ENCODE data around the gene EYA2.

Gene EYA2

GRCh38 chr20:47113362-47114109 is 218.9 kb downstream of the EYA2 start:
- no peak for DNase-seq (ENCODE audit: low read depth)

- no peak for DNase-seq (ENCODE audit: low read depth)
Observed at GRCh38 chr20:47115694-47116093, 221.1 kb downstream of the EYA2 start.

- DNase-seq (ENCODE audit: low read depth), result no peak
Observed at GRCh38 chr20:47117371-47117770, 222.7 kb downstream of the EYA2 start.

- DNase-seq (ENCODE audit: low read depth), result no peak
Observed at GRCh38 chr20:47117773-47118172, 223.1 kb downstream of the EYA2 start.

- DNase-seq (ENCODE audit: low read depth), result no peak
Observed at GRCh38 chr20:47118206-47118605, 223.6 kb downstream of the EYA2 start.

- no peak for DNase-seq (ENCODE audit: low read depth)
Observed at GRCh38 chr20:47118641-47119040, 224.0 kb downstream of the EYA2 start.

- no peak for DNase-seq (ENCODE audit: low read depth)
Observed at GRCh38 chr20:47120346-47120936, 225.8 kb downstream of the EYA2 start.

GRCh38 chr20:47122560-47122959 is 227.9 kb downstream of the EYA2 start:
- no peak for DNase-seq (ENCODE audit: low read depth)

GRCh38 chr20:47124181-47124717 is 229.6 kb downstream of the EYA2 start:
- DNase-seq (ENCODE audit: low read depth), result no peak

- no peak for DNase-seq (ENCODE audit: low read depth)
Observed at GRCh38 chr20:47125508-47125757, 230.8 kb downstream of the EYA2 start.

- DNase-seq (ENCODE audit: low read depth), result no peak
Observed at GRCh38 chr20:47125758-47126591, 231.3 kb downstream of the EYA2 start.

- DNase-seq (ENCODE audit: low read depth), result no peak
Observed at GRCh38 chr20:47126709-47127108, 232.1 kb downstream of the EYA2 start.

- no peak for DNase-seq (ENCODE audit: low read depth)
Observed at GRCh38 chr20:47127546-47127945, 232.9 kb downstream of the EYA2 start.

- no peak for DNase-seq (ENCODE audit: low read depth)
Observed at GRCh38 chr20:47127999-47128398, 233.4 kb downstream of the EYA2 start.

- no peak for DNase-seq (ENCODE audit: low read depth)
Observed at GRCh38 chr20:47129306-47129705, 234.7 kb downstream of the EYA2 start.

GRCh38 chr20:47133809-47134456 is 239.3 kb downstream of the EYA2 start:
- no peak for DNase-seq (ENCODE audit: low read depth)

GRCh38 chr20:47136782-47137181 is 242.1 kb downstream of the EYA2 start:
- no peak for DNase-seq (ENCODE audit: low read depth)

GRCh38 chr20:47137231-47137870 is 242.7 kb downstream of the EYA2 start:
- no peak for DNase-seq (ENCODE audit: low read depth)

GRCh38 chr20:47139934-47140535 is 245.4 kb downstream of the EYA2 start:
- no peak for DNase-seq (ENCODE audit: low read depth)

GRCh38 chr20:47141350-47141921 is 246.8 kb downstream of the EYA2 start:
- no peak for DNase-seq (ENCODE audit: low read depth)

Data from activated T-helper 9 cell treated with anti-CD3 and anti-CD28 coated beads, Interleukin-2, amount 50 U/mL, for 16 hours (primary cell).